Ascending aorta (tissue), 2 donors: ENCODE data around the gene FBXL4. TPM values are rescaled to one million over a fixed set of nuclear protein-coding genes. Genes with fewer than 3 reads are reported as not detected.

Source experiments
- DNase-seq, 2 donors: peaks; one replicate each; pipeline ENCODE4 v3.0.0-alpha.2; 2019; ENCODE audit warnings: low spot score in 2 of 2
- H3K27ac ChIP-seq, 2 donors: fragments of 200-600 bp; sonication (generic); one replicate each; pipeline ENCODE4 v1.5.1; 2016 to 2017; ENCODE audit warnings: mild to moderate bottlenecking in 1 of 2
- H3K27me3 ChIP-seq: fragments of 200-600 bp; sonication (generic); one replicate; pipeline ENCODE4 v1.5.1; 2017
- H3K36me3 ChIP-seq, 2 donors: fragments of 200-600 bp; sonication (generic); one replicate each; pipeline ENCODE4 v1.5.1; 2016
- H3K4me1 ChIP-seq, 2 donors: fragments of 200-600 bp; sonication (generic); one replicate each; pipeline ENCODE4 v1.5.1; 2016 to 2017; ENCODE audit warnings: mild to moderate bottlenecking in 1 of 2
- H3K4me3 ChIP-seq, 2 donors: fragments of 200-600 bp; sonication (generic); one replicate each; pipeline ENCODE4 v1.5.1; 2016 to 2017; ENCODE audit warnings: mild to moderate bottlenecking in 1 of 2
- H3K9me3 ChIP-seq, 2 donors: fragments of 200-600 bp; sonication (generic); one replicate each; pipeline ENCODE4 v1.5.1; 2016
- CTCF ChIP-seq, 3 experiments: fragments of 200-600 bp in 2 of 3; fragments of 450-650 bp in 1 of 3; sonication (generic) in 2 of 3; IDR thresholded peaks; one replicate each; pipeline ENCODE4 v1.5.1; 2016 to 2019; ENCODE audit warnings: antibody characterized with exemption in 3 of 3, mild to moderate bottlenecking in 1 of 3, moderate library complexity in 1 of 3
- intact Hi-C: fragments of 100-400 bp; cut with DNase I; formaldehyde crosslinking; loops from one replicate; pipeline ENCODE4 v1.15.1; 2023
- total RNA-seq: library from RNA; depleted of rRNA; stranded (reverse); fragments of >200 nt; gene quantifications from one replicate; pipeline ENCODE4 v1.1.0, GENCODE V29; 2016

The FBXL4 gene
- total RNA-seq, 1 donor from 2014 or later, result 9.4 TPM

DNA sequence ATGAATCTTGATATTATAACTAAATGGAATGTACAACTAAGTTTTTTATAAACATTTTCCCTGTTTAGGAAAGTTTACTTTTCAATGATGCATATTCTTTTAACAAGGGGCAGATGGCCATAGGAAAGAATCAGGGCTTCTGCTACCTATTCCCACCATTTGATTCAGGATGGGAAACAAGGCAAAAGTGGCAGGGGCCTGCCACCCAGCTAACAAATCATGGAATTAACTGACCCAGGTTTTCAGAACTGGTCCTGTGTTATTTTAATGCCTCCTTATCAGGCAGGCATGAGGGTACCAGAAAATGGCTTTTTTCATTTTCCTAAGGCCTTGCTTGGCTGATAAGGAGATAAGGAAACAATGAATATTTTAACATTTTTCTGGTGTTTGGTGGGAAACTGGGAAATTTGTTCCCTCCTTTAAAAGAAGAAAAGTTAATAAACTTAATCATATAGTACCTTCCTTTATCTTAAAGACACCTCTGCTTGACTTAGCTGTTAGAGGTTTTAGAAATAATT is 106.7 kb downstream of the FBXL4 start:
- intact Hi-C loops, result no loop called here
- Histone ChIP-seq H3K27ac (no peak overlapping the region), H3K4me1 (peaks cover 11% of the 10 kb centered on the region in 2 donors), H3K9me3 (no peaks in the 10 kb centered on the region), H3K27me3 (peaks cover 66% of the 10 kb centered on the region), H3K4me3 (no peak overlapping the region), H3K36me3 (no peaks in the 10 kb centered on the region)
- DNase-seq, result no peak
- no peak for TF ChIP-seq CTCF (IDR thresholded peaks at IDR 0.05)

DNA sequence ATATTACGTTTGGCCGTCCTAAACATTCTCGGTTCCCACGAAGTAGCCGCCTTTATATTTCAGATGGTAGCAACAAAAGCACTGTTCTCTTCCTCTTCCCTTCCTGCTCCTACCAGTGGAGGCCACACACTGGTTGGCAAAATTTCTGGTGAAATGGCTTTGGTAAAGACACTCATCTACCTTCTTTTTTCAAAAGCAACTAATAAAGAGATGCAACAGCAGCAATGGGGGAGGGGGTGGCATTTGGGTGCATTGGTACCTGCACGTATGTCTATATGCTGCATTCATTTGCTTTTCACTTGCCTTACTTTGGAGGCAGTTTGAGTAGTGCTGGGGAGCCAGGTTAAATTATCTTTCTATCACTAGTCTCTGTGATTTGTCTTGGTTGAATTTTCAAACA is 107.4 kb downstream of the FBXL4 start:
- Histone ChIP-seq H3K27me3 (peaks cover 68% of the 10 kb centered on the region), H3K27ac (no peak overlapping the region), H3K4me1 (peaks cover 12 to 18% of the 10 kb centered on the region in 2 donors), H3K9me3 (no peaks in the 10 kb centered on the region), H3K36me3 (no peaks in the 10 kb centered on the region), H3K4me3 (no peak overlapping the region)
- TF ChIP-seq CTCF (IDR thresholded peaks at IDR 0.05), result no peak
- DNase-seq, result no peak
- intact Hi-C loops, result no loop called here

- no peak for DNase-seq
- no peaks in the 10 kb centered on the region for H3K9me3 ChIP-seq
- TF ChIP-seq CTCF (IDR thresholded peaks at IDR 0.05), result no peak
- H3K4me1 ChIP-seq, result peaks cover 10 to 18% of the 10 kb centered on the region in 2 donors
- H3K27ac ChIP-seq, result no peak overlapping the region
- no peak overlapping the region for H3K4me3 ChIP-seq
- peaks cover 66% of the 10 kb centered on the region for H3K27me3 ChIP-seq
- no peaks in the 10 kb centered on the region for H3K36me3 ChIP-seq
- intact Hi-C loops, result no loop called here
Observed at GRCh38 chr6:98839781-98840361, 107.9 kb downstream of the FBXL4 start.

DNA sequence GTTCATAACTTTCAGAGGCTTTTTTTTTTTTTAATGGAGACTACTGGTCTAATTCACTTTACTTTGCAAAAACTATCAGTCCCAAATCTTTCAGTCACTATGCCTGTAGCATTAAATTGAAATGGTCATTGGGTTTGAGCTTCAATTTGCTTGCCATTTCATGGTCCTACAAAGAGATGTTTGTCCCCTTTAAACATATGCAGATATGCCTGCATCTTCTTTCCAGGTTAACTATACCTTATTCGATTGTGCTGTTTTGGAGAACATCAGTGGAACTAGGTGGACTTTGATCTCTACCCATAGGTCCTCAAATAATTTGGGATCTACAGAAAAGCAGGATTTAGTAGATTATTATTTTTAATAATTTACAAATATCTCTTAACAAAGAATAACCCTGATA is 108.8 kb downstream of the FBXL4 start:
- peaks cover 6 to 10% of the 10 kb centered on the region in 2 donors for H3K4me1 ChIP-seq

GRCh38 chr6:98838032-98838431 is 109.7 kb downstream of the FBXL4 start:
- Histone ChIP-seq H3K4me1 (peaks cover 5 to 12% of the 10 kb centered on the region in 2 donors), H3K36me3 (no peaks in the 10 kb centered on the region), H3K9me3 (no peaks in the 10 kb centered on the region), H3K27me3 (peaks cover 52% of the 10 kb centered on the region), H3K4me3 (no peak overlapping the region), H3K27ac (no peak overlapping the region)
- intact Hi-C loops, result no loop called here
- TF ChIP-seq CTCF (IDR thresholded peaks at IDR 0.05), result no peak
- no peak for DNase-seq

More for the DNA sequence above, 108.8 kb downstream of the FBXL4 start:
- Histone ChIP-seq H3K9me3 (no peaks in the 10 kb centered on the region), H3K36me3 (no peaks in the 10 kb centered on the region), H3K27me3 (peaks cover 61% of the 10 kb centered on the region), H3K4me3 (no peak overlapping the region), H3K27ac (no peak overlapping the region)
- TF ChIP-seq CTCF (IDR thresholded peaks at IDR 0.05), result no peak
- no peak for DNase-seq
- intact Hi-C loops, result no loop called here
